Kasumi-1 (cell line): Measurements from ENCODE around the gene TSPEAR.

Experiments used
- DNase-seq, 2 experiments: peaks; one replicate each; lab custom pipeline; 2025; lab: John Stamatoyannopoulos, UW

TSPEAR gene

GRCh38 chr21:44720170-44720569, 8.8 kb upstream of the TSPEAR start:
- no peak for DNase-seq

GRCh38 chr21:44718571-44718970, 7.2 kb upstream of the TSPEAR start:
- DNase-seq = no peak

GRCh38 chr21:44718093-44718492, 6.7 kb upstream of the TSPEAR start:
- DNase-seq = no peak

- no peak for DNase-seq
These were observed 5.6 kb upstream of the TSPEAR start for GRCh38 chr21:44716984-44717383.

- no peak for DNase-seq
These were observed 3.5 kb upstream of the TSPEAR start for GRCh38 chr21:44714905-44715304.

GRCh38 chr21:44713846-44714245, 2.5 kb upstream of the TSPEAR start:
- no peak for DNase-seq

GRCh38 chr21:44713130-44713529, 1.8 kb upstream of the TSPEAR start:
- no peak for DNase-seq

GRCh38 chr21:44712203-44713028, 1.0 kb upstream of the TSPEAR start:
- no peak for DNase-seq

GRCh38 chr21:44710756-44711326, 531 bp downstream of the TSPEAR start:
- DNase-seq = no peak

GRCh38 chr21:44710294-44710665, 1.1 kb downstream of the TSPEAR start:
- no peak for DNase-seq

- DNase-seq = no peak
These were observed 1.7 kb downstream of the TSPEAR start for GRCh38 chr21:44709426-44710293.

GRCh38 chr21:44708866-44709425, 2.4 kb downstream of the TSPEAR start:
- no peak for DNase-seq

GRCh38 chr21:44708213-44708865, 3.0 kb downstream of the TSPEAR start:
- DNase-seq = no peak

- no peak for DNase-seq
These were observed 4.4 kb downstream of the TSPEAR start for GRCh38 chr21:44706706-44707581.

GRCh38 chr21:44706026-44706705, 5.2 kb downstream of the TSPEAR start:
- DNase-seq = no peak

- no peak for DNase-seq
These were observed 6.8 kb downstream of the TSPEAR start for GRCh38 chr21:44704636-44705001.

GRCh38 chr21:44703731-44704635, 7.4 kb downstream of the TSPEAR start:
- no peak for DNase-seq

GRCh38 chr21:44702973-44703730, 8.2 kb downstream of the TSPEAR start:
- DNase-seq = no peak
